Osteocyte (in vitro differentiated cells): ENCODE measurements around the gene ULK1. TPM values are rescaled to one million over a fixed set of nuclear protein-coding genes. Genes with fewer than 3 reads are reported as not detected.
"Not testable (repeated sequence)": the region's sequence is repeated elsewhere in the genome, so short reads cannot be mapped to it uniquely, and the experiment has no call there.

Experiments used
- DNase-seq: peaks from one replicate; pipeline ENCODE4 v3.0.0; 2021; ENCODE audit warnings: mixed read lengths; ENCODE audit not compliant: unreplicated experiment; ENCODE audit errors: extremely low spot score
- H3K27ac Mint-ChIP-seq: one replicate; pipeline ENCODE4 v1.8.0; 2021; ENCODE audit warnings: mild to moderate bottlenecking, mixed read lengths; ENCODE audit not compliant: unreplicated experiment
- H3K27me3 Mint-ChIP-seq: one replicate; pipeline ENCODE4 v1.8.0; 2021; ENCODE audit warnings: mixed read lengths; ENCODE audit not compliant: unreplicated experiment
- H3K36me3 Mint-ChIP-seq: one replicate; pipeline ENCODE4 v1.8.0; 2021; ENCODE audit warnings: mixed read lengths; ENCODE audit not compliant: unreplicated experiment
- H3K4me1 Mint-ChIP-seq: one replicate; pipeline ENCODE4 v1.8.0; 2021; ENCODE audit warnings: mixed read lengths; ENCODE audit not compliant: unreplicated experiment
- H3K4me3 Mint-ChIP-seq: one replicate; pipeline ENCODE4 v1.8.0; 2021; ENCODE audit warnings: mild to moderate bottlenecking, moderate library complexity, mixed read lengths; ENCODE audit not compliant: unreplicated experiment
- H3K9me3 Mint-ChIP-seq: one replicate; pipeline ENCODE4 v1.8.0; 2021; ENCODE audit warnings: mixed read lengths; ENCODE audit not compliant: unreplicated experiment
- total RNA-seq: library from RNA; stranded (reverse); gene quantifications from 2 replicates; pipeline ENCODE4 v1.2.1, GENCODE V29; 2021
- TF ChIP-seq, protein P1 (sequence below): fragments of 200-600 bp; sonication (generic); IDR thresholded peaks from 2 replicates; pipeline ENCODE4 v1.5.0; 2021; ENCODE audit warnings: antibody characterized with exemption, mild to moderate bottlenecking, moderate library complexity

The ULK1 gene
- total RNA-seq, 1 donor from 2014 or later = 69.6 TPM

DNA sequence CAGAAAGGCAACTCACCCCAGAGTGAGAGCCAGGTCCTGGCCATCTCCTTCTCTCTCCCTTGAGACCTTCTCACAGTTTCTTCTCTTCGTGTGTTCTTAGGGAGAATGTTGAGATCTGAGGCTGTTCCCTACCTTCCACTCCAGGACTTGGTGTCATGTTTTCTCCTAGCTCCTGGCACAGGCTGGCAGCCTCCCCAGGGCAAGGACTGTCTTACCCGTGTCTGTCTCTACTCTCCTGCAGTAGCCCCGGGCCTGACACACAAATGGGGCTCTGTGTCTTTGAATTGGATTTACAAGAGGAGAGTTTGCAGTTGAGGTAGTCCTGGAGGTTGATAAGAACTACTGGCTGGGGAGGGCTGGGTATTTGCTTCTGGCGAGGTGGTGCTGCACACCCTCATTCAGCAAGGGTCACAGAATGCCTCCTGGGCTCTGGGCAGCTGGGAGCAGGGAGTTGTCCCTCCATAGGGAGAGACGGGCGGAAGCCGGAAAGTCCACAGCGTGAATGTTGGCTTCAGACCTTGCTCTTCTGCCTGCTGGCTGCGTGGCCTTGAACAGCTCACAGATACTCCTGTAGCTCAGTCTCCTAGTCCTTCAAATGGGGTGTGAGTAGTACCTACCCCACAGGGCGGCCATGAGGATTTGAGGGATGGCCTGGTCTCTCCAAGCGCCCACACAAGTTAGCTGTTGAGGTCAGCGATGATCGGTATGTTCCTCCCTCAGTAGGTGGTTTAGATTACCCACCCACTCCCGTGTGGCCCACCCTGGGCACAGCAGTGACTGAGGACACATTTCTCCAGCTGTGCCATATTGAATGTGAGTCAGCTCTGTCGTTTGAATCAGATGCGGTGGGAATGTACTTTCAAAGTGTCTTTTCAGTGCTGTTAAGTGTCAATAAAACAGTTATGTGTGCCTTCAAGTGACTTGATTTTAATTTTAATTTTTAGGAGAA, 65.5 kb downstream of the ULK1 start:
- TF ChIP-seq, protein P1, sequence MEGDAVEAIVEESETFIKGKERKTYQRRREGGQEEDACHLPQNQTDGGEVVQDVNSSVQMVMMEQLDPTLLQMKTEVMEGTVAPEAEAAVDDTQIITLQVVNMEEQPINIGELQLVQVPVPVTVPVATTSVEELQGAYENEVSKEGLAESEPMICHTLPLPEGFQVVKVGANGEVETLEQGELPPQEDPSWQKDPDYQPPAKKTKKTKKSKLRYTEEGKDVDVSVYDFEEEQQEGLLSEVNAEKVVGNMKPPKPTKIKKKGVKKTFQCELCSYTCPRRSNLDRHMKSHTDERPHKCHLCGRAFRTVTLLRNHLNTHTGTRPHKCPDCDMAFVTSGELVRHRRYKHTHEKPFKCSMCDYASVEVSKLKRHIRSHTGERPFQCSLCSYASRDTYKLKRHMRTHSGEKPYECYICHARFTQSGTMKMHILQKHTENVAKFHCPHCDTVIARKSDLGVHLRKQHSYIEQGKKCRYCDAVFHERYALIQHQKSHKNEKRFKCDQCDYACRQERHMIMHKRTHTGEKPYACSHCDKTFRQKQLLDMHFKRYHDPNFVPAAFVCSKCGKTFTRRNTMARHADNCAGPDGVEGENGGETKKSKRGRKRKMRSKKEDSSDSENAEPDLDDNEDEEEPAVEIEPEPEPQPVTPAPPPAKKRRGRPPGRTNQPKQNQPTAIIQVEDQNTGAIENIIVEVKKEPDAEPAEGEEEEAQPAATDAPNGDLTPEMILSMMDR = no peak
- Mint-ChIP-seq H3K9me3 (no peaks in the 10 kb centered on the region), H3K27me3 (no peaks in the 10 kb centered on the region), H3K36me3 (peaks cover 15% of the 10 kb centered on the region), H3K4me3 (no peak overlapping the region), H3K27ac (no peak overlapping the region), H3K4me1 (peaks cover 35% of the 10 kb centered on the region)
- DNase-seq = peak; percentile 70

DNA sequence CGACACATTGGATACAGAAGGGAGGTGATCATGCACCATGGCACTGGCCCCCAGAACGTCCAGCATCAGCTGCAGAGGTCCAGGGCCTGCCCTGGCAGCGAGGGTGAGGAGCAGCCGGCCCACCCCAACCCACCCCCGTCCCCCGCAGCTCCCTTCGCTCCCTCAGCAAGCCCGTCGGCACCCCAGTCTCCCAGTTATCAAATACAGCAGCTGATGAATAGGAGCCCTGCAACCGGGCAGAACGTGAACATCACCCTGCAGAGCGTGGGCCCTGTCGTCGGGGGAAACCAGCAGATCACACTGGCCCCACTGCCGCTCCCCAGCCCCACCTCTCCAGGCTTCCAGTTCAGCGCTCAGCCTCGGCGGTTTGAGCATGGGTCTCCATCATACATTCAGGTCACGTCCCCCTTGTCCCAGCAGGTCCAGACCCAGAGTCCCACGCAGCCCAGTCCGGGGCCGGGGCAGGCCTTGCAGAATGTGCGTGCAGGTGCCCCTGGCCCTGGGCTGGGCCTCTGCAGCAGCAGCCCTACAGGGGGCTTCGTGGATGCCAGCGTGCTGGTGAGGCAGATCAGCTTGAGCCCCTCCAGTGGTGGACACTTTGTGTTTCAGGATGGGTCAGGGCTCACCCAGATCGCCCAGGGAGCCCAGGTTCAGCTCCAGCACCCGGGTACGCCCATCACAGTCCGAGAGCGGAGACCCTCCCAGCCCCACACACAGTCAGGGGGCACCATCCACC, 66.3 kb downstream of the ULK1 start:
- H3K9me3 Mint-ChIP-seq, H3K27ac Mint-ChIP-seq: not testable (repeated sequence)
- peaks cover 15% of the 10 kb centered on the region for H3K36me3 Mint-ChIP-seq

DNA sequence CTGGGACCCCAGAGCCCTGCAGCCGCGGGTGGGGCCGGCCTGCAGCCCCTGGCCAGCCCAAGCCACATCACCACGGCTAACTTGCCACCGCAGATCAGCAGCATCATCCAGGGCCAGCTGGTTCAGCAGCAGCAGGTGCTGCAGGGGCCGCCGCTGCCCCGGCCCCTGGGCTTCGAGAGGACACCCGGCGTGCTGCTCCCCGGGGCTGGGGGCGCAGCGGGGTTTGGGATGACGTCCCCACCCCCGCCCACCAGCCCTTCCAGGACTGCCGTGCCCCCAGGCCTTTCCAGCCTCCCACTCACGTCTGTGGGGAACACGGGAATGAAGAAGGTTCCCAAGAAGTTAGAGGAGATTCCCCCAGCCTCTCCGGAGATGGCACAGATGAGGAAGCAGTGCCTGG, 66.9 kb downstream of the ULK1 start:
- not testable (repeated sequence) for H3K9me3 Mint-ChIP-seq, DNase-seq, H3K27me3 Mint-ChIP-seq, H3K27ac Mint-ChIP-seq, H3K4me3 Mint-ChIP-seq
- H3K4me1 Mint-ChIP-seq = peaks cover 34% of the 10 kb centered on the region
- peaks cover 15% of the 10 kb centered on the region for H3K36me3 Mint-ChIP-seq

More for the DNA sequence above, 66.3 kb downstream of the ULK1 start:
- H3K27me3 Mint-ChIP-seq, H3K4me3 Mint-ChIP-seq: not testable (repeated sequence)
- peaks cover 40% of the 10 kb centered on the region for H3K4me1 Mint-ChIP-seq
- DNase-seq = peak; percentile 60

GRCh38 chr12:131962069-131962468, 67.6 kb downstream of the ULK1 start:
- Mint-ChIP-seq H3K27ac (no peak overlapping the region), H3K27me3 (no peaks in the 10 kb centered on the region), H3K4me3 (no peak overlapping the region), H3K4me1 (peaks cover 30% of the 10 kb centered on the region), H3K36me3 (peaks cover 15% of the 10 kb centered on the region), H3K9me3 (no peaks in the 10 kb centered on the region)
- TF ChIP-seq, protein P1 = no peak
- peak; percentile 44 for DNase-seq

- H3K9me3 Mint-ChIP-seq = no peaks in the 10 kb centered on the region
- H3K4me1 Mint-ChIP-seq = peaks cover 26% of the 10 kb centered on the region
- no peak overlapping the region for H3K4me3 Mint-ChIP-seq
- H3K27me3 Mint-ChIP-seq = no peaks in the 10 kb centered on the region
- DNase-seq = no peak
- TF ChIP-seq, protein P1 = no peak
- H3K27ac Mint-ChIP-seq = no peak overlapping the region
- H3K36me3 Mint-ChIP-seq = peaks cover 15% of the 10 kb centered on the region
These were observed 69.0 kb downstream of the ULK1 start for GRCh38 chr12:131963381-131963780.

DNA sequence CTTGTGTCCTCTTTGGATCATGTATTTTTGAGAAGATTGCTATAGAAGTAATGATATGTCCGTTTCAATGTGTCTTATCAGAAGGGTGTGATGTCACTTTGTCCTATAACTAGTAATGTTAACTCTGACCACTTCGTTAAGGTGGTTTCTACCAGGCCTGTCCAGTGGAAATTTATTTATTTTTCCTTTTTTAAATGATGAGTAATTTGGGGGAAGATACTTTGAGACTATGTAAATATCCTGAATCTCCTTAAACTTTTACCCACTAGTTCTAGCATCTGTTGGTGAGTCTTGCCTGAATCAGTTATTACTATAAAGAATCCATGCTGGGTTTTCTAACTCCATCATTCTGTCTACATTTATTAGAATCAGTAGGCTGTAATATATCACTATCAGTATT, 70.7 kb downstream of the ULK1 start:
- no peaks in the 10 kb centered on the region for H3K9me3 Mint-ChIP-seq
- TF ChIP-seq, protein P1 = no peak
- H3K27ac Mint-ChIP-seq = no peak overlapping the region
- H3K36me3 Mint-ChIP-seq = peaks cover 15% of the 10 kb centered on the region
- no peak for DNase-seq
- no peak overlapping the region for H3K4me3 Mint-ChIP-seq
- H3K27me3 Mint-ChIP-seq = no peaks in the 10 kb centered on the region
- H3K4me1 Mint-ChIP-seq = peaks cover 13% of the 10 kb centered on the region
